Tibial nerve (tissue), 4 donors: ENCODE results near the gene ACY1.

ENCODE experiments used
- EP300 ChIP-seq, 2 donors: sonication (generic); formaldehyde crosslinking; IDR thresholded peaks; one replicate each; pipeline ENCODE4 v1.6.1; 2017; ENCODE audit warnings: antibody characterized with exemption in 2 of 2, mild to moderate bottlenecking in 1 of 2
- POLR2A ChIP-seq, 2 donors: fragments of 450-650 bp; IDR thresholded peaks; one replicate each; pipeline ENCODE4 v1.6.1; 2017; ENCODE audit warnings: antibody characterized with exemption in 2 of 2, mild to moderate bottlenecking in 2 of 2, moderate library complexity in 2 of 2
- TF ChIP-seq, protein P1 (sequence below), 5 experiments: fragments of 200-600 bp in 3 of 5; fragments of 450-650 bp in 2 of 5; sonication (generic) in 3 of 5; IDR thresholded peaks; one replicate each; pipeline ENCODE4 v1.5.1; 2016 to 2019; ENCODE audit warnings: antibody characterized with exemption in 5 of 5, mild to moderate bottlenecking in 3 of 5, moderate library complexity in 2 of 5

DNA sequence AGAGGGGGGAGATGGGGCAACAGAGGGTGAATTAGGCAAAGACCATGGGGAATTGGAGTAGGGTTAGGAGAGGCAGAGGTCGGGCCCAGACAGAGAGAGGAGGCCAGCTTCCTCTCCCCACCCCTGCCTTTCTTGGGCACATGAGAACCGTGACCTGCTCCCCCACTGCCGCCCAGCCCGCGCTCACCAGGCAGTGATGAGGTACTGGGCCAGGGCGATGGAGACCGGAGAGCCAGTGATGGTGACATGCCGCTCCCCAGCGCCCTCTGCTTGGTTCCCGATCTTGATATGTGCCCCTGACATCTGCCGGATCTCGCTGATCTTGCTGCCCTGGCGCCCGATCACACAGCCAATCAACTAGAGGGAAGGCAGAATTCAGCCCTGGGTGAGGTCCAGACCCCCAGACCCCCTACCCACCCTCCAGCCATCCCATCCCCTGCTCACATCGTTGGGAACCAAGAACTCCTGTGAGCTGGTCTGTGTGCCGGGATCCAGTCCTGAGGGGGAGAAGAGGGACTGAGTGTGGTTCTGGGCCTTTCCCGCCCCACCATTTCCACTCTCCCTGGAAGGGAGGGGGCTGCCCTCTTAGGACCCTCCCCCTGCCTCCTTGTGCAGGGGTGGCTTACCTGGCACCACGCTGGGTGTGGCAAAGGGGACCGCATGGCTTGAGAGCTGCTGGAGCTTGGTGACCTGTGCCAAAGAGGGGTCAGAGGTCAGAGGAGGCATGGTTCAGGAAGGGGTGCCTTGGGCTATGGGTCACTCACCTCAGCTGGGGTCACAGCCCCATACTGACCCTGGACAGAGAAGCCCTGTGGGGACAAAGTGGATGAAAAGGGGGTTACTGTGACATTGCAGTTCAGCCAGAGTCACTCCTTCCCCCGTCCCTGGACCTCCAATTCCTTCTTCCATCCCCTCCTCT lies 24.5 kb upstream of the ACY1 start:
- TF ChIP-seq, protein P1, sequence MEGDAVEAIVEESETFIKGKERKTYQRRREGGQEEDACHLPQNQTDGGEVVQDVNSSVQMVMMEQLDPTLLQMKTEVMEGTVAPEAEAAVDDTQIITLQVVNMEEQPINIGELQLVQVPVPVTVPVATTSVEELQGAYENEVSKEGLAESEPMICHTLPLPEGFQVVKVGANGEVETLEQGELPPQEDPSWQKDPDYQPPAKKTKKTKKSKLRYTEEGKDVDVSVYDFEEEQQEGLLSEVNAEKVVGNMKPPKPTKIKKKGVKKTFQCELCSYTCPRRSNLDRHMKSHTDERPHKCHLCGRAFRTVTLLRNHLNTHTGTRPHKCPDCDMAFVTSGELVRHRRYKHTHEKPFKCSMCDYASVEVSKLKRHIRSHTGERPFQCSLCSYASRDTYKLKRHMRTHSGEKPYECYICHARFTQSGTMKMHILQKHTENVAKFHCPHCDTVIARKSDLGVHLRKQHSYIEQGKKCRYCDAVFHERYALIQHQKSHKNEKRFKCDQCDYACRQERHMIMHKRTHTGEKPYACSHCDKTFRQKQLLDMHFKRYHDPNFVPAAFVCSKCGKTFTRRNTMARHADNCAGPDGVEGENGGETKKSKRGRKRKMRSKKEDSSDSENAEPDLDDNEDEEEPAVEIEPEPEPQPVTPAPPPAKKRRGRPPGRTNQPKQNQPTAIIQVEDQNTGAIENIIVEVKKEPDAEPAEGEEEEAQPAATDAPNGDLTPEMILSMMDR (IDR thresholded peaks at IDR 0.05): no peak
- no peak for TF ChIP-seq POLR2A (IDR thresholded peaks at IDR 0.05)
- no peak for TF ChIP-seq EP300 (IDR thresholded peaks at IDR 0.05)
